Common myeloid progenitor, CD34-positive (primary cell): ENCODE measurements around the gene HTT.
"Not testable (repeated sequence)": the region's sequence is repeated elsewhere in the genome, so short reads cannot be mapped to it uniquely, and the experiment has no call there.

Source experiments
- CTCF ChIA-PET: fragments of 350-600 bp; sonication (Branson Sonifier 250); formaldehyde crosslinking; loops from one replicate; lab custom pipeline; 2021; ENCODE audit warnings: antibody characterized with exemption; lab: Charles Lee
- POLR2A ChIA-PET: fragments of 350-600 bp; sonication (Branson Sonifier 250); formaldehyde crosslinking; loops from one replicate; lab custom pipeline; 2021; ENCODE audit warnings: antibody characterized with exemption; lab: Charles Lee
- DNase-seq, 3 donors: peaks; one replicate each; pipeline versions ENCODE4 v3.0.0 to v3.0.0-alpha.2; 2013
- H3K27ac ChIP-seq, 2 experiments: 1 replicate in 1 of 2; 2 replicates in 1 of 2; pipeline ENCODE4 v1.7.0; 2013; ENCODE audit warnings: inconsistent platforms in 2 of 2, low read length in 2 of 2, mild to moderate bottlenecking in 2 of 2, low read depth in 1 of 2, moderate library complexity in 1 of 2; ENCODE audit not compliant: severe bottlenecking in 2 of 2, insufficient read depth in 1 of 2, poor library complexity in 1 of 2
- H3K27me3 ChIP-seq, 5 experiments: replicated peaks in 2 of 5; 1 replicate in 3 of 5; 2 replicates in 2 of 5; pipeline versions ENCODE4 v1.6.1 to v1.7.0; 2013; ENCODE audit warnings: low read length in 4 of 5, mild to moderate bottlenecking in 2 of 5, moderate library complexity in 2 of 5, inconsistent platforms in 1 of 5; ENCODE audit not compliant: insufficient read depth in 5 of 5, control insufficient read depth in 4 of 5
- H3K36me3 ChIP-seq, 4 experiments: 1 replicate in 2 of 4; 2 replicates in 2 of 4; pipeline versions ENCODE4 v1.6.1 to v1.7.0; 2013; ENCODE audit warnings: low read length in 3 of 4, control low read depth in 1 of 4, mild to moderate bottlenecking in 1 of 4; ENCODE audit not compliant: control insufficient read depth in 4 of 4, insufficient read depth in 4 of 4
- H3K4me1 ChIP-seq, 4 experiments: 1 replicate in 3 of 4; 2 replicates in 1 of 4; pipeline versions ENCODE4 v1.6.1 to v1.7.1; 2013; ENCODE audit warnings: low read length in 3 of 4, mild to moderate bottlenecking in 3 of 4, control low read depth in 1 of 4, inconsistent platforms in 1 of 4, moderate library complexity in 1 of 4; ENCODE audit not compliant: control insufficient read depth in 4 of 4, insufficient read depth in 4 of 4; ENCODE audit errors: control extremely low read depth in 1 of 4
- H3K4me3 ChIP-seq, 7 experiments: 1 replicate in 4 of 7; 2 replicates in 3 of 7; pipeline versions ENCODE4 v1.5.1 to v1.7.0; 2013; ENCODE audit warnings: mild to moderate bottlenecking in 7 of 7, low read length in 6 of 7, moderate library complexity in 6 of 7, inconsistent platforms in 2 of 7, low read depth in 2 of 7, control low read depth in 1 of 7; ENCODE audit not compliant: insufficient read depth in 4 of 7, control insufficient read depth in 1 of 7; ENCODE audit errors: extremely low read depth in 1 of 7
- H3K9me3 ChIP-seq, 5 experiments: 1 replicate in 4 of 5; 2 replicates in 1 of 5; pipeline versions ENCODE4 v1.6.1 to v1.7.1; 2013; ENCODE audit warnings: low read length in 4 of 5, mild to moderate bottlenecking in 2 of 5, inconsistent platforms in 1 of 5, low read depth in 1 of 5, moderate library complexity in 1 of 5; ENCODE audit not compliant: control insufficient read depth in 4 of 5, insufficient read depth in 2 of 5; ENCODE audit errors: control extremely low read depth in 1 of 5
- WGBS: methylation state at CpG from one replicate; pipeline ENCODE4 v1.1.5; 2013; ENCODE audit not compliant: insufficient coverage; 5-methylcytosine and 5-hydroxymethylcytosine counted together

The HTT gene

DNA sequence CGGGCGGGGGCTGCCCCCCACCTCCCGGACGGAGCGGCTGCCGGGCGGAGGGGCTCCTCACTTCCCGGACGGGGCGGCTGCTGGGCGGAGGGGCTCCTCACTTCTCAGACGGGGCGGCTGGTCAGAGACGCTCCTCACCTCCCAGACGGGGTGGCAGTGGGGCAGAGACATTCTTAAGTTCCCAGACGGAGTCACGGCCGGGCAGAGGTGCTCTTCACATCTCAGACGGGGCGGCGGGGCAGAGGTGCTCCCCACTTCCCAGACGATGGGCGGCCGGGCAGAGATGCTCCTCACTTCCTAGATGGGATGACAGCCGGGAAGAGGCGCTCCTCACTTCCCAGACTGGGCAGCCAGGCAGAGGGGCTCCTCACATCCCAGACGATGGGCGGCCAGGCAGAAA is 20.2 kb downstream of the HTT start:
- WGBS = 98% methylated on average over 23 of the region's 28 CpGs
- H3K36me3 ChIP-seq = peaks cover 12 to 33% (median 20%) of the 10 kb centered on the region in 4 experiments
- CTCF ChIA-PET = interaction anchor here (1.9 kb wide), 1 partner anchor 13 kb away, joined by 12 read pairs; no protein-coding TSS in a partner anchor
- POLR2A ChIA-PET, H3K4me3 ChIP-seq, H3K4me1 ChIP-seq, H3K27me3 ChIP-seq, H3K27ac ChIP-seq, DNase-seq, H3K9me3 ChIP-seq: not testable (repeated sequence)

DNA sequence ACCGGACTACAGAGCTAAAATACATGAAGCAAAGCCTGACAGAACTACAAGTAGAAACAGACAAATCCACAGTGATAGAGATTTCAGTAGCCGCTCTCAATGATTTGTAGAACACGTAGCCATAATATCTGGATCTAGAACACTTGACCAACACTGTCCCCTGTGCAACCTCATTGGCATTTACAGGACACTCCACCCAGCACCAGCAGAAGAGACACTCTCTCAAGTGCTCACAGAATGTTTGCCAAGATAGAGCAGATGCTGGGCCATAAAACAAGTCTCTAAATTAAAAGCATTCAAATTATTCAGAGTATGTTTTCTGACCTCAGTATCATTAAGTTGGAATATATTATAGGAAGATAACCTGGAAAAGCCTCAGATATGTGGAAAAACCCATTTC is 21.7 kb downstream of the HTT start:
- H3K27ac ChIP-seq = no peak overlapping the region
- DNase-seq = no peak
- peaks cover 16 to 45% (median 32%) of the 10 kb centered on the region in 4 experiments for H3K36me3 ChIP-seq
- no peaks in the 10 kb centered on the region for H3K27me3 ChIP-seq
- peaks cover 0 to 3% (median 0%) of the 10 kb centered on the region in 4 experiments for H3K4me1 ChIP-seq
- 93% methylated on average over 3 of the region's 3 CpGs for WGBS
- H3K9me3 ChIP-seq = no peaks in the 10 kb centered on the region
- ChIA-PET CTCF (interaction anchor here (1.0 to 1.9 kb wide), 4 partner anchors 11 to 50 kb away, joined by 3 to 12 read pairs (median 5); no protein-coding TSS in a partner anchor), POLR2A (interaction anchor here (0.5 kb wide), 1 partner anchor 230 kb away, joined by 4 read pairs; no protein-coding TSS in a partner anchor)
- no peak overlapping the region for H3K4me3 ChIP-seq

GRCh38 chr4:3098346-3098745 is 23.9 kb downstream of the HTT start:
- no peak overlapping the region for H3K4me3 ChIP-seq

DNA sequence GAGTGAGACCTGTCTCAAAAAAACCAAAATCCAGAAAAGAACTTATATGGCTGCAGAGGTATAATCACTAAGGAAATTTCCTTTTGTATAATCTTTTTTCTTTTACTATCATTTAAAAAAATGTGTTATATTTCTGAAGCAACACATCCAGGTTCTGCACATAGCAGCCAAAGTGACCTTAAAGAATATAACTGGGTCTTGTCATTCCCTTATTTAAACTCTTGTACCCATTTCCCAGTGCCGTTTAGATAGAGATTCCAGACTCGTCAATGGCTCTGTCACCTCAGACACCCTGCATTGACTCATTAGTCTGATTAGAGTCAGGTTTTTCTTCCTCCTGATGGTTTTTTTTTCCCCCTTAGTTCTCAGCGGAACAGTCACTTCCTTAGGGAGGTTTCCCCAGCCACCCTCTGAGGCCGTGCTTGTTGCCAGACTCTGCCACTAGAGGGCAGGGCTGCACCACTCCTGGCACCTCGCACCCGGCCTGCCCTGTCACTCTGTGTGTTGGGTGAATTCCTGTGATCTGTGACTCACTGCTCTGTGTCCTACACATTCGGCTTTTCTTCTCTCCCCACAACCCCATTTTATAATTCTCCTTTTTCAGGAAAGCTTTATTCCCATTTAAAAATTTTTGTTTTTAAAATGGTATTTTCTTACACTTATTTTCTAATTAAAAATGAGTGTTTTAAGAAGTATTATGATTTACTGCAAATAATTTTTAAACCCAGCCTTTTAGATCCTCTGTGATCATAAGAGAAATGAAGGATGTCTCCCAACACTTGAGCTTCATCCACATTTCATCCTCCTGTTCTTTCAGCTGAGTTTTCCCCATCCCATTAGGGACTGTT is 32.1 kb downstream of the HTT start:
- ChIA-PET CTCF (interaction anchor here (0.6 to 11.6 kb wide), 18 partner anchors 8 to 105 kb away, joined by 3 to 122 read pairs (median 5); no protein-coding TSS in a partner anchor), POLR2A (interaction anchor here (0.6 kb wide), 1 partner anchor 31 kb away, joined by 3 read pairs; no protein-coding TSS in a partner anchor)
- Histone ChIP-seq H3K9me3 (no peaks in the 10 kb centered on the region), H3K4me1 (peaks cover 0 to 13% (median 2%) of the 10 kb centered on the region in 4 experiments), H3K36me3 (peaks cover 32 to 72% (median 54%) of the 10 kb centered on the region in 4 experiments), H3K27me3 (no peaks in the 10 kb centered on the region), H3K4me3 (no peak overlapping the region), H3K27ac (peak overlapping the region in 1 of 2 experiments; percentile 40)
- DNase-seq = peak; percentile 89 to 92 (median 89)
- WGBS = 0% methylated on average over 4 of the region's 7 CpGs

More at GRCh38 chr4:3098346-3098745, 23.9 kb downstream of the HTT start:
- no peaks in the 10 kb centered on the region for H3K4me1 ChIP-seq
- POLR2A ChIA-PET = no interaction called here
- WGBS = 100% methylated on average over 1 of the region's 2 CpGs
- no peaks in the 10 kb centered on the region for H3K9me3 ChIP-seq
- no peak overlapping the region for H3K27ac ChIP-seq
- peaks cover 19 to 57% (median 45%) of the 10 kb centered on the region in 4 experiments for H3K36me3 ChIP-seq
- DNase-seq = no peak
- no peaks in the 10 kb centered on the region for H3K27me3 ChIP-seq
- CTCF ChIA-PET = interaction anchor here (1.0 to 1.4 kb wide), 3 partner anchors 9 to 15 kb away, joined by 3 to 4 read pairs (median 3); no protein-coding TSS in a partner anchor

DNA sequence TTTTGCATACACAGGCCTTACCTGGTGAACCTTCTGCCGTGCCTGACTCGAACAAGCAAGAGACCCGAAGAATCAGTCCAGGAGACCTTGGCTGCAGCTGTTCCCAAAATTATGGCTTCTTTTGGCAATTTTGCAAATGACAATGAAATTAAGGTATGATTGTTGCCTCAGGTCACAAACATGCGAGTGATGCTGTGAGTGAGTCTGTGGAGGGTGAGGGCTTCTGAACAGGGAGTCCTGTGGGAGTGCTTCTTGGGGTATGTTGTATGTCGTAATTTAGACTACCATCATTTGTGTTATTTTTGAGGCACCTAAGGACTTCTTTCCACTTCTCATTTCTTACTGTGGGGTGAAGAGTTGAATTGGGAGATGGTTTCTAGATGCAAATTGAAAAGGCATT is 32.8 kb downstream of the HTT start:
- no peak for DNase-seq
- Histone ChIP-seq H3K4me1 (peaks cover 0 to 13% (median 2%) of the 10 kb centered on the region in 4 experiments), H3K27ac (peak overlapping the region in 1 of 2 experiments; percentile 12), H3K36me3 (peaks cover 31 to 71% (median 56%) of the 10 kb centered on the region in 4 experiments), H3K4me3 (no peak overlapping the region), H3K9me3 (no peaks in the 10 kb centered on the region), H3K27me3 (no peaks in the 10 kb centered on the region)
- WGBS = 93% methylated on average over 3 of the region's 5 CpGs
- ChIA-PET POLR2A (interaction anchor here (0.6 kb wide), 1 partner anchor 32 kb away, joined by 3 read pairs; no protein-coding TSS in a partner anchor), CTCF (interaction anchor here (0.6 to 11.6 kb wide), 19 partner anchors 9 to 104 kb away, joined by 3 to 122 read pairs (median 5); no protein-coding TSS in a partner anchor)

- H3K4me1 ChIP-seq = peaks cover 0 to 13% (median 2%) of the 10 kb centered on the region in 4 experiments
- CTCF ChIA-PET = interaction anchor here (0.9 to 11.6 kb wide), 13 partner anchors 9 to 85 kb away, joined by 3 to 122 read pairs (median 5); no protein-coding TSS in a partner anchor
- peaks cover 35 to 71% (median 54%) of the 10 kb centered on the region in 4 experiments for H3K36me3 ChIP-seq
- H3K9me3 ChIP-seq = no peaks in the 10 kb centered on the region
- H3K27me3 ChIP-seq = no peaks in the 10 kb centered on the region
- no peak overlapping the region for H3K4me3 ChIP-seq
- no peak overlapping the region for H3K27ac ChIP-seq
- no peak for DNase-seq
- WGBS = 92% methylated on average over 2 of the region's 6 CpGs
- POLR2A ChIA-PET = no interaction called here
These were observed 33.2 kb downstream of the HTT start for GRCh38 chr4:3107691-3108121.
